Heart left ventricle (tissue), 16 donors: ENCODE data around the gene PRTG. TPM values are rescaled to one million over a fixed set of nuclear protein-coding genes. Genes with fewer than 3 reads are reported as not detected.

ENCODE experiments used
- ATAC-seq, 4 donors: fragments of 200-7000 bp; cut with Tn5 transposase; one replicate each; pipeline ENCODE4 v1.9.1; 2020 to 2022; ENCODE audit warnings: moderate library complexity in 4 of 4, mild to moderate bottlenecking in 3 of 4, moderate number of reproducible peaks in 1 of 4
- DNase-seq, 5 donors: peaks; one replicate each; pipeline ENCODE4 v3.0.0-alpha.2; 2020
- H3K27ac ChIP-seq, 12 donors: fragments of 200-600 bp; sonication (generic) in 4 of 12; one replicate each; pipeline versions ENCODE4 v1.5.0 to v1.8.0; 2016 to 2022; ENCODE audit warnings: mild to moderate bottlenecking in 2 of 12
- H3K27me3 ChIP-seq, 9 donors: fragments of 200-600 bp; sonication (generic) in 2 of 9; one replicate each; pipeline versions ENCODE4 v1.5.1 to v1.8.0; 2016 to 2022; ENCODE audit warnings: mild to moderate bottlenecking in 3 of 9
- H3K36me3 ChIP-seq, 9 donors: fragments of 200-600 bp; sonication (generic) in 2 of 9; one replicate each; pipeline versions ENCODE4 v1.5.0 to v1.8.0; 2018 to 2022; ENCODE audit warnings: mild to moderate bottlenecking in 2 of 9
- H3K4me1 ChIP-seq, 12 donors: fragments of 200-600 bp; sonication (generic) in 4 of 12; one replicate each; pipeline versions ENCODE4 v1.5.0 to v1.8.0; 2016 to 2022; ENCODE audit warnings: mild to moderate bottlenecking in 3 of 12
- H3K4me3 ChIP-seq, 12 donors: fragments of 200-600 bp; sonication (generic) in 4 of 12; one replicate each; pipeline versions ENCODE4 v1.5.0 to v1.8.0; 2017 to 2022; ENCODE audit warnings: mild to moderate bottlenecking in 9 of 12, moderate library complexity in 4 of 12
- H3K9me3 ChIP-seq, 12 donors: fragments of 200-600 bp; sonication (generic) in 4 of 12; one replicate each; pipeline versions ENCODE4 v1.5.0 to v1.8.0; 2016 to 2022; ENCODE audit warnings: mild to moderate bottlenecking in 1 of 12
- POLR2A ChIP-seq, 2 donors: fragments of 450-650 bp; IDR thresholded peaks; one replicate each; pipeline ENCODE4 v1.6.1; 2017; ENCODE audit warnings: antibody characterized with exemption in 2 of 2, mild to moderate bottlenecking in 2 of 2, moderate library complexity in 2 of 2
- WGBS, 4 donors: extraction: QIAGEN DNeasy Blood & Tissue Kit in 2 of 4; methylation state at CpG; one replicate each; pipeline versions ENCODE4 v1.1.5 to v1.1.7; 2013 to 2018; 5-methylcytosine and 5-hydroxymethylcytosine counted together
- intact Hi-C, 10 donors: fragments of 100-400 bp; cut with DNase I; formaldehyde crosslinking; loops; one replicate each; pipeline versions ENCODE4 v1.11.1 to v1.14.2; 2022
- polyA plus RNA-seq, 2 donors: library from polyadenylated mRNA; stranded (reverse); fragments of 200-250 nt; gene quantifications; one replicate each; pipeline ENCODE4 v1.2.3, GENCODE V29; 2013
- total RNA-seq, 9 donors: library from RNA; depleted of rRNA in 2 of 9; stranded (reverse); fragments of >200 nt in 2 of 9; fragmentation: NEBNext Ultra II Directional in 3 of 9; extraction: Animal tissue kit (Norgen Biotek cat#: 25700) in 3 of 9; gene quantifications; one replicate each; pipeline versions ENCODE4 v1.1.0 to v1.2.4, GENCODE V29; 2016 to 2023
- TF ChIP-seq, protein P1 (sequence below), 12 donors: fragments of 200-600 bp; sonication (generic) in 4 of 12; IDR thresholded peaks; one replicate each; pipeline versions ENCODE4 v1.5.0 to v1.8.0; 2018 to 2022; ENCODE audit warnings: antibody characterized with exemption in 12 of 12, mild to moderate bottlenecking in 5 of 12
- donor health status: ischemic (EF 13 %, LVEDD 7.1; RV severe dilation, severe dysfunction).
- donor health status: healthy with polysubstance abuse.
- donor health status: DM: no; HTN: yes; CAD: no.
- donor health status: DM: no; HTN: no; CAD: no.
- donor health status: ischemic (EF 25% LVEDD 6.9; RV normal size, moderate dysfunction).
- donor health status: ischemic (EF 25% LVEDD 5.7; RV mildly dilated, moderate dysfunction).
- donor health status: healthy.
- donor health status: DM: yes; HTN: yes; CAD: no.
- donor health status: ischemic (EF 35%, LVEDD 5.7; RV mildly dilated, moderate dysfunction).
- donor health status: nonischemic (EF 11% LVEDD 7.7; RV severe dilation, severe dysfunction).
- donor health status: DM: yes; HTN: yes; CAD: no.
- donor health status: PGD.
- donor health status: ischemic (EF 29% LVEDD 5.4; RV normal size, mild dysfunction).
- donor health status: nonischemic (EF 23%, LVEDD 6.1; RV moderate dilation, normal function).

The PRTG gene
- total and polyA plus RNA-seq, 11 donors = 0.19 to 2.1 (median 1.1) TPM

DNA sequence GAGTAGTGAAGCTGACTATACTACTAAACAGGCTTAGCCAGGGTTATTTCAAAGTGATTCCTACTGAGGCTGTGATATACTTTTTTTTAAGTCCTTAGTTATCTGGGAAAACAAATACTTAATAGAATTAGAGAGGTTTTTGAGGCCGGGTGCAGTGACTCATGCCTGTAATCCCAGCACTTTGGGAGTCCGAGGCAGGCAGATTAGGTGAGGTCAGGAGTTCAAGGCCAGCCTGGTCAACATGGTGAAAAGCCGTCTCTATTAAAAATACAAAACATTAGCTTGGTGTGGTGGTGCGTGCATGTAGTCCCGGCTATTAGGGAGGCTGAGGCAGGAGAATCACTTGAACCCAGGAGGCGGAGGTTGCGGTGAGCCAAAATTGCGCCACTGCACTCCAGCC lies 34.2 kb downstream of the PRTG start:
- Histone ChIP-seq H3K27me3 (no peaks in the 10 kb centered on the region), H3K9me3 (peaks cover 0 to 6% (median 0%) of the 10 kb centered on the region in 12 donors), H3K4me3 (no peak overlapping the region), H3K27ac (no peak overlapping the region), H3K4me1 (no peaks in the 10 kb centered on the region), H3K36me3 (no peaks in the 10 kb centered on the region)
- DNase-seq = no peak
- ATAC-seq = no peak
- intact Hi-C loops = no loop called here
- TF ChIP-seq, protein P1, sequence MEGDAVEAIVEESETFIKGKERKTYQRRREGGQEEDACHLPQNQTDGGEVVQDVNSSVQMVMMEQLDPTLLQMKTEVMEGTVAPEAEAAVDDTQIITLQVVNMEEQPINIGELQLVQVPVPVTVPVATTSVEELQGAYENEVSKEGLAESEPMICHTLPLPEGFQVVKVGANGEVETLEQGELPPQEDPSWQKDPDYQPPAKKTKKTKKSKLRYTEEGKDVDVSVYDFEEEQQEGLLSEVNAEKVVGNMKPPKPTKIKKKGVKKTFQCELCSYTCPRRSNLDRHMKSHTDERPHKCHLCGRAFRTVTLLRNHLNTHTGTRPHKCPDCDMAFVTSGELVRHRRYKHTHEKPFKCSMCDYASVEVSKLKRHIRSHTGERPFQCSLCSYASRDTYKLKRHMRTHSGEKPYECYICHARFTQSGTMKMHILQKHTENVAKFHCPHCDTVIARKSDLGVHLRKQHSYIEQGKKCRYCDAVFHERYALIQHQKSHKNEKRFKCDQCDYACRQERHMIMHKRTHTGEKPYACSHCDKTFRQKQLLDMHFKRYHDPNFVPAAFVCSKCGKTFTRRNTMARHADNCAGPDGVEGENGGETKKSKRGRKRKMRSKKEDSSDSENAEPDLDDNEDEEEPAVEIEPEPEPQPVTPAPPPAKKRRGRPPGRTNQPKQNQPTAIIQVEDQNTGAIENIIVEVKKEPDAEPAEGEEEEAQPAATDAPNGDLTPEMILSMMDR (IDR thresholded peaks at IDR 0.05) = no peak
- TF ChIP-seq POLR2A (IDR thresholded peaks at IDR 0.05) = no peak
- WGBS, 4 donors = 85 to 91% (median 88%) methylated on average over 8 of the region's 8 CpGs

GRCh38 chr15:55707951-55708350 lies 35.0 kb downstream of the PRTG start:
- no peak for TF ChIP-seq POLR2A (IDR thresholded peaks at IDR 0.05)
- TF ChIP-seq, protein P1 (IDR thresholded peaks at IDR 0.05) = no peak
- no peak overlapping the region for H3K27ac ChIP-seq
- no peaks in the 10 kb centered on the region for H3K27me3 ChIP-seq
- H3K4me1 ChIP-seq = no peaks in the 10 kb centered on the region
- WGBS, 4 donors = 80 to 90% (median 87%) methylated on average over 4 of the region's 4 CpGs
- intact Hi-C loops = no loop called here
- ATAC-seq (no peak), DNase-seq (no peak)
- no peak overlapping the region for H3K4me3 ChIP-seq
- H3K36me3 ChIP-seq = no peaks in the 10 kb centered on the region
- peaks cover 0 to 6% (median 0%) of the 10 kb centered on the region in 12 donors for H3K9me3 ChIP-seq

DNA sequence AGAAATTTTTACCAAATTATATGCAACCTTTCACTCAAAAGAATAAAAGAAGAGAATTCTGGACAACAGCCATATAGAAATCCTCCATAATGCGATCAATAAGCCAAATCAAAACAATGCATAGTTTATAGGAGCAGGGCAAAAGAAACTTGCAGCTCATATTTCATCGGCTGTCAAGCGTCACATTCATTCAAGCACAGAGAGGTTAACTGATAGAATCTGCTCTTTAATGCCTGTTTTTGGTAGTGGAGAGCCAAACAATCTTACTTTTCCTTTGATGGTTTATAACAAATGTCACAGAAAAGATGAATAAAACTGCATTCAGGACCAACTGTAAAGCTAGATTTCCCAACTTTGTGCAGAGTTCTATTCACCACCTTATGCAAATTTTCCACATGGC lies 35.4 kb downstream of the PRTG start:
- H3K27ac ChIP-seq = no peak overlapping the region
- TF ChIP-seq, protein P1 (IDR thresholded peaks at IDR 0.05) = no peak
- H3K36me3 ChIP-seq = no peaks in the 10 kb centered on the region
- H3K4me1 ChIP-seq = no peaks in the 10 kb centered on the region
- H3K4me3 ChIP-seq = no peak overlapping the region
- no peak for ATAC-seq
- 75 to 85% (median 84%) methylated on average over 3 of the region's 3 CpGs for WGBS, 4 donors
- intact Hi-C loops = no loop called here
- peaks cover 0 to 6% (median 0%) of the 10 kb centered on the region in 12 donors for H3K9me3 ChIP-seq
- H3K27me3 ChIP-seq = no peaks in the 10 kb centered on the region
- no peak for DNase-seq

GRCh38 chr15:55703873-55704301 lies 39.1 kb downstream of the PRTG start:
- Histone ChIP-seq H3K4me3 (no peak overlapping the region), H3K27me3 (no peaks in the 10 kb centered on the region), H3K4me1 (no peaks in the 10 kb centered on the region), H3K36me3 (no peaks in the 10 kb centered on the region), H3K27ac (no peak overlapping the region), H3K9me3 (no peaks in the 10 kb centered on the region)
- WGBS, 4 donors = 39 to 56% (median 48%) methylated on average over 2 of the region's 2 CpGs
- ATAC-seq (no peak), DNase-seq (no peak)
- TF ChIP-seq POLR2A (IDR thresholded peaks at IDR 0.05) = no peak
- TF ChIP-seq, protein P1 (IDR thresholded peaks at IDR 0.05) = no peak
- intact Hi-C loops = no loop called here
